ENCODE results near the gene L3MBTL4.
"Not testable (repeated sequence)": the region's sequence is repeated elsewhere in the genome, so short reads cannot be mapped to it uniquely, and the experiment has no call there.

L3MBTL4 gene

DNA sequence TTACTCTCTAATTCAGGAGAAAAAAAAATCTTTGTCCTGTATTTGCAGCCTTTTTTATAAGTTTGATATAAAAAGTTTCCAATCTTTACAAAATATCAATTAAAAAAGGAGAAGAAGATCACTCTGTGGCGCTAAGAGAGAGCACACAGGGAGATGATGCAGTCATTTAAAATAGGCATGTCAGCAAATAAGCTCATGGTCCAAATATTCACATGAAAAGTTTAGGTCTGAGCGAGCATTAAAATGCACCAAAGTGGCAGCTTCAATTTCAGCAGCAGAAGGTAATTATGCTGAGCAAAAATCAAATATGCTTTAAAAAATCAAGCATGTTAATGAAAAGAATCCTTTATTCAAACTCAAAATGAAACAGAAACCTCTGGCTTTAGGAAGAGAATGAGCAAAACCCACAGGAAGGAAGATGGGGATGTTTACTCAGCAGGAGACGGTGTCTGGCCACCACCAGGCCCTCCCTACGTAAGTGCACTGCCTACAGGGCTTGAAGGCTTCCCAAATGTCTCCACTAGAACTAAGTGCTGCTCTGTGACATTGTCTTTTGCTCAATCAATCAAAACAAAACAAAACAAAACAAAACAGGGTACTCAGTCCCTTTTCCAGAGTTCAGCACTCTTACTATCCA lies 120.4 kb downstream of the L3MBTL4 start:
- no peak for DNase-seq

DNA sequence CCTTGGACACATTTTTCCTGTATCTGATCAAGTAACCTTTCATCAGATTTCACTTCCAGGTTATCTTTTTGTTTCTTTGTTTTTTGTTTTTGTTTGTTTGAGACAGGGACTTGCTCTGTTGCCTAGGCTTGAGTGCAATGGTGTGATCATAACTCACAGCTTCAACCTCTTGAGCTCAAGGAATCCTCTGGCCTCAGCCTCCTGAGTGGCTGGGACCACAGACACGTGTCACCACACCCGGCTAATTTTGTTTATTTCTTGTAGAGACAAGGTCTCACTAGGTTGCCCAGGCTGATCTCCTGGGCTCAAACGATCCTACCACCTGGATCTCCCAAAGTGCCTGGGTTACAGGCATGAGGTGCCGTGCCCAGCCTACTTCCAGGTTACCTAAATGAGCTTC lies 124.9 kb downstream of the L3MBTL4 start:
- no peak for DNase-seq

DNA sequence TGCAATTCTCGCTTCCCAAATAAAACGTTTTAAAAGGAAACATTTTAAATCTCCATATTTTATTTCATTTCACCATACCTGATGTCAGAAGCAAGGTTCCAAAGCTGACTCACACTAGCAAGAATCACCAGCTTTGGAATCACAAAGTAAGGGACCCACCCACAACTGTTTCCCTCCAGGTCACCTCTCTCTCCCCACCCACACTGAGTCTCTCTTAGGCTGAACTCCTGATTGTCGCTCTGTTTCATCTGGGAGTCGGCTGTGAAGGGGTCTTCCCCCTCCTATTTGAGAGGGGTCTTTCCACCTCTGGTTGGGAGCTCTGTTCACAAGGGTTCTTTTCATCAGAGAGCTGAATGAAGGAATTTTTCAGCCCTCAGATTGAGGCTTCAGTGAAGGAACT lies 128.1 kb downstream of the L3MBTL4 start:
- DNase-seq: no peak

DNA sequence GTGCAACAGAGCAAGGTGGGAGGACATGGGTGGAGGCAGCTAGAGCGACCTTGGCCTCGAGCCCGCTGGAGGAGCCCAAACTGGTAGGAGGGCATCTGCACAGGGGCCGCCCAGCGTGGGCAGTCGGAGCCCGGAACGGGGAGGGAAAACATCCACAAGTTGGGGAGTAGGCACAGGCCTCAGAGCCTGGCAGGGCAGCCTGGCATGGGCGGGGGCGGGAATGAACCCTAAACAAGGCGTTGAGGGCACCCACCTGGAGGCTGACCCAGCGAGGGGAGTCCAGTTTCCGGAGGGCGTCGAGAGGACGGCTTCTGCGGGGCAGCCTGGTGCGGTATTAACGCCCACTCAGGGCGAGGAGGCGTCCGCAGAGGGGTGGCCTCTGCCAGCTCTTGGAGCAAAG lies 129.9 kb downstream of the L3MBTL4 start:
- DNase-seq: no peak

- DNase-seq: no peak
Observed at GRCh38 chr18:6284300-6284699, 130.4 kb downstream of the L3MBTL4 start.

- DNase-seq: no peak
Observed at GRCh38 chr18:6281874-6282273, 132.8 kb downstream of the L3MBTL4 start.

DNA sequence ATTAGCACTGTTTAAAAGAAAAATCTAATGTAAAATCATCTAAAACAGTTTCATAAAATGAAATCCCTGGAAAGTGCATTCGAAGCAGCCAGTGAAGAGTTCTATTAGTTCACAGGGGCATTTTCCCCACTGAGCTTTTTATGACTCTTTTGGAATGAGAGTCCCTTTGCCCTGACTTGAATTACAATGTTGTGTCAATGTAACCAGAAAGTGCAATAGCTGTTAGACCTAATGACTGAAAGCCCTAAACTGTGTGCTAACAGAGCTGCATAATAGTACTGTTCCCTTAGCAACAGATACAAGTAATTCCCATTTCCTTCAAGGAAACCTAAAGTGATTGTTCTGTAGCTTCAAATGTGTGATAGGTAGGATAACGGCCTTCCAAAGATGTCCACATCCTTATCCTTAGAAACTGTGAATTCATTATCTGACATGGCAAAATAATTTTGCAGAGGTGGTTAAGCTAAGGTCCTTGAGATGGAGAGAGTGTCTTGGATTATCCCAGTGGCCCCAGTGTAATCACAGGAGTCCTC lies 134.4 kb downstream of the L3MBTL4 start:
- no peak for DNase-seq

GRCh38 chr18:6279308-6279707 lies 135.4 kb downstream of the L3MBTL4 start:
- DNase-seq: no peak

- no peak for DNase-seq
Observed at GRCh38 chr18:6273423-6273822, 141.3 kb downstream of the L3MBTL4 start.

DNA sequence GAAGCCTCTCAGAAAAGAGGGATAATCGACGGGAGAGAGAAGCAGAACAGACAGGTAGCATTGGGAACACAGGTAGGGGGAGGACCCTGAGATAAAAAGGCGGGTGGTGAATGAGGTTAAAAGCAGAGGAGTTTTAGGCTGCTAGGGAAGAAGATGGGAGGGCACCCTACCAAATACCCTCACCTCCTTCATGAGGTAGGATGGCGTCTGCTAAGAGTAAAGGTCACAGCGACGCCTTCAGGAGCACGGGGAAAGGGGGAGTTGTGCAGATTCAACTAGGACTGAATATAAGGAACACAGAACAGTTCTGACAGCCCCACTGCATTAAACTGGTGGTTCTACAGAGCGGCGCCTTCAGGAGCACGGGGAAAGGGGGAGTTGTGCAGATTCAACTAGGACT lies 142.6 kb downstream of the L3MBTL4 start:
- DNase-seq: not testable (repeated sequence)

- no peak for DNase-seq
Observed at GRCh38 chr18:6271585-6271984, 143.1 kb downstream of the L3MBTL4 start.

- no peak for DNase-seq
Observed at GRCh38 chr18:6270771-6271216, 143.9 kb downstream of the L3MBTL4 start.

DNA sequence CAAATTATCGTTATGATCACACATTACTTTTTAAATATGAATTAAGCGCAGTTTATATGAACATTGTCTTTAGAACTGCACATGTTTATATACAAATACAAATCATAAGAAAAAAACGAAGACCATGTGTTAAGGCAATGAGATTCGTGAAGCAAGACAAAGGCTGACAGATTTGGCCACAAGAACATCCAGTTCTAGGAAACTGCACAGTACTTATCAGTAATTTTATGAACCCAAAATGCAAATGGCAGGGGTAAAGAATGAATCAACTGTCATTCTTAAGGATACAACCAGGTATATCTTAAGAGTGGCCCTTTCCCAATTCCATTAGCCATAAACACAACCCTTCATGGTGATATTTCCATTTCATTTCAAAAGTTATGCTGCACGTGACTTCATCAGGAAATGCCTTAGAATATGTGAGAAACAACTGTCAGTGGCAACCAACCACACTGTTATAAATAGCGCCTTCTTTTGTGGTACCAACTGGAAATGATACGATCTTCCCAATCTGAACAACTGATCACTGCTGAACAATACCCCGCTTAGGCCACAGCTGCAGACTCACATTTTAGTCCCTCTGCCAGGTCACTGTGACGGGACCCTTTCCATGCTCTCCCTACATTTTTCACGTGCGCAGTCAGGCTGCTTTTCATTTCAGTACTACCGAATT lies 144.9 kb downstream of the L3MBTL4 start:
- DNase-seq: no peak

GRCh38 chr18:6266212-6266611 lies 148.5 kb downstream of the L3MBTL4 start:
- DNase-seq: no peak

DNA sequence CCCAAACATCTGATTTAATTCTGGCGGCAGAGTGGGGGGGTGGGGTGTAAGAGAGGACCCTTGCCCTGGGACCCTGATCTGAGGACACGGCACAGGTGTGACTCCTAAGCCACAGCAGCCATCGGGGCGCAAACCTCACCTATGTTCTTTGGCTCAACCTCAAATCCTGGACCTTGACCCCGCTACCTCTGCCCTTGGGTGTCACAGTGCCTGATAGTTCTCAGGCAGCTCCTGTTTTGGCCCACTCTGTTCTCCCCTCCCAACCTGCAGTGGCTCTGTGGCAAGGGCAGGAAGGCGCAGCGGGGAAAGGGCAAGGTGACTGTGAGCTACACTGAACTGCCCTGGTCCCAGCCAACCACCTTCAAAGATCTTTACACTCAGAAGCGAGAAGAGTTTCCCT lies 152.8 kb downstream of the L3MBTL4 start:
- DNase-seq: no peak

DNA sequence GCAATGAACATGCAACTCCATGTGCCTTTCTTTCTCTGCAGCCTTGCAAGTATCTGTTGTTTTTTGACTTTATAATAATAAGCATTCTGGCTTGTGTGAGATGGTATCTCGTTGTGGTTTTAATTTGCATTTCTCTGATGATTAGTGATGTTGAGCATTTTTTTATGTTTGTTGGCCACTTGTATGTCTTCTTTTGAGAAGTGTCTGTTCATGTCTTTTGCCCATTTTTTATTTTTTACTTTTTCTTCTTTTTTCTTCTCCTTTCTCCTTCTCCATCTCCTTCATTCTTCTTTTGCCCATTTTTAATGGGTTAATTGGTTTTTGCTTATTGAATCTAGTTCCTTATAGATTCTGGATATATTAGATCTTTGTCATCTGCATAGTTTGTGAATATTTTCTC lies 155.4 kb downstream of the L3MBTL4 start:
- DNase-seq: not testable (repeated sequence)

GRCh38 chr18:6257950-6258349 lies 156.8 kb downstream of the L3MBTL4 start:
- no peak for DNase-seq

DNA sequence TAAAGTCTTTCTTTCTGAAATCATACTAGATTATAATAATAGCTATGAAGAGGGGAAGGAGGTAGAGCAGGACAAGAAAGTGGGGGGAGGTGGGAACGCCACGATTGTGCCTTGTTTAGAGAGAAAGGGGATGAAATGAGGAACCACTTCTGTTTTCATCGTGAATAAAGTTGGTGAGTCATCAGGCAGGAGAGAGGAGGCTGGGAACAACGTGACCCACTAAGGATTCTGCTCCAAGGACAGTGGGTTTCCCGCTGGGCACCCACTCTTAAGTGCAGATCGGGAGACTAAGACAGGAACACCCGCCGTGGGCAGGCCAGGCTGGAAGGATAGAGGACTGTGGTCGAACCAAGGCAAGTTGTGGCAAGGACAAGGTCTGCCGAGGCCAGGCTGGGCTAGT lies 158.2 kb downstream of the L3MBTL4 start:
- no peak for DNase-seq

DNA sequence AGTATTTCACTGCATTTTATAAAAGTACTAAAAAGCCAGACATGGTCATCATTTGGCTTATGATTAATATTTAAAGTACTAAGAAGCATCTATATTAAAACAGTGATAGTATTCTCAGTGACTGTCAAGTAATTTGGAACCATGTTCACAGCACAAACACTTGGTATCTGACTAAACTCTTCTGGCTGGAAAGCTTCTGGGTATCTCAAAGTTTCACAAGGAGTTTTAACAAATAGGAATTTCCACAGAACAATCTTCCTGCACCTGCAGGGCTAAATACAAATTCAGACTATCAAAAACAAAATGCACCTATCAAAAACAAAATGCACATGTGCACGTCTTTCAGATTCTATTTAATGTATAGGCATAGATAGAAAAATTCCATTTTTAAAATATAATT lies 158.8 kb downstream of the L3MBTL4 start:
- no peak for DNase-seq

DNA sequence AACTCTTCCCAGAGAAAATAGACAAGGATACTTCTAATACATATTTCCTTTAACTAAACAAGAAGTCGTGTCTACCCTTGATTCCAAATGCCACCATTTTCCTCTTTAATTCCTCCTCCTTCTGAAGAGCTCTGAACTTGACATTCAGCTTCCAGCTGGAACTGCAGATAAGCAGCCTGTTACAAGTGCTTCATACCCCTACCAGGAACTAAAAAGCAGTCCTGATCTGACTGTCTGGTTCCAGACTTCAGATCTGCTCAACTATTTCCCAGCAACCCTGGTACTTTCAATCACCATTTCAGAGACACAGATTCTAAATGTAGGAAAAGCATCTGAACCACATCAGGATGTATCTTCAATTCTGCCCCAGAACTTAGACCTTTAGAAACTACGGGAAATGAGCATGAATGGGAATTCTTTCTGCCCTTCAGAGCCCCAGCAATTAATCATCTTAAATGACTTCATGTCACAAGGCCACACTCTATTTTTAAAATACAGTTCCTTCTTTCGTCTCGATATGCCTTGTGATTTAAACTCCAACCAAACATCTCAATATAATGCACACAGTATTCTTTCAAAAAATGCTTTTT lies 159.5 kb downstream of the L3MBTL4 start:
- no peak for DNase-seq

- DNase-seq: no peak
Observed at GRCh38 chr18:6254456-6254855, 160.3 kb downstream of the L3MBTL4 start.

GRCh38 chr18:6251084-6251483 lies 163.6 kb downstream of the L3MBTL4 start:
- DNase-seq: no peak

DNA sequence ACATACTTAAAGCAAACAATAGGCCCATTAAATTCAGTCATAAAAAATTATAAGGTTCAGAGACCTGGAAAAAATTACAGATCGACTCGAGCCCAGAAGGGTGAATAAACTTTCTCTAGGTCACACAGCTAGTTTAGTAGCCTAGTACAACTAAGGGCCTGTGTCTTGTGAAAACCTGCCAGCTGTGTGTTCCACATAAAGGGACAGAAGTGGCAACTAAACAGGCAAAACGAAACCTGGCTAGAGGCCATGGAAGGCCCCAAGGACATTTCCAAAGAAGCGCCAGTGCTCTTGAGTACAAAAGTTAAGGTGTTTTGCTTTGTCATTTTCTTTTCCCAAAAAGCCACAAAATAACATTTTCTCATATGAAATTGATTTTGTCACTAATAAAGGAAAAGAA lies 164.9 kb downstream of the L3MBTL4 start:
- no peak for DNase-seq

DNA sequence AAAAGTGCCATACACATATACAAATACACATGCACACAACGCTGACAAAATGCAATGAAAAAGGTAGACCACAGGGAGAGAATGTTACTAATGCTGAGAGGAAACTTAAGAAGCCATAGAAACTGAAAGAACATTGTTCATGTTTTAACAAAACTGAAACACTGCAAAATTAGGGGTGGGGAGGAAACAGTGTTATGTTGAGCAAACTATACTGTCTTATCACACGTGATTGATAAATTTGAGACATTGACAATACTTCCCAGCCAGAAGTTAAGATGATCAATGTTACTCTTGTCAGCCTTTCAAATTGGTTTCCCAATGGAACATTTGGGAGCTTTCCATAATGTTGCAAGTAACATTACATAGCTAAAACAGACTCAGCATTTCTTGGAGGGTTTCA lies 165.5 kb downstream of the L3MBTL4 start:
- no peak for DNase-seq

Data from activated T-cell treated with anti-CD3 and anti-CD28 coated beads, Interleukin-2, amount 50 U/mL, for 1 hour (primary cell).